ENCODE results near the gene MMP17.

Gene MMP17

GRCh38 chr12:131829791-131830334 lies 1.7 kb downstream of the MMP17 start:
- DNase-seq (ENCODE audit: low read depth in 2 of 2, low spot score in 1 of 2) = no peak

GRCh38 chr12:131830335-131830913 lies 2.2 kb downstream of the MMP17 start:
- DNase-seq (ENCODE audit: low read depth in 2 of 2, low spot score in 1 of 2) = no peak

- no peak for DNase-seq (ENCODE audit: low read depth in 2 of 2, low spot score in 1 of 2)
Measured at GRCh38 chr12:131830914-131831571, 2.9 kb downstream of the MMP17 start.

- no peak for DNase-seq (ENCODE audit: low read depth in 2 of 2, low spot score in 1 of 2)
Measured at GRCh38 chr12:131831635-131832041, 3.4 kb downstream of the MMP17 start.

- DNase-seq (ENCODE audit: low read depth in 2 of 2, low spot score in 1 of 2) = no peak
Measured at GRCh38 chr12:131832321-131833231, 4.4 kb downstream of the MMP17 start.

GRCh38 chr12:131833288-131833895 lies 5.2 kb downstream of the MMP17 start:
- DNase-seq (ENCODE audit: low read depth in 2 of 2, low spot score in 1 of 2) = no peak

- no peak for DNase-seq (ENCODE audit: low read depth in 2 of 2, low spot score in 1 of 2)
Measured at GRCh38 chr12:131833896-131834641, 5.9 kb downstream of the MMP17 start.

GRCh38 chr12:131834798-131835615 lies 6.8 kb downstream of the MMP17 start:
- no peak for DNase-seq (ENCODE audit: low read depth in 2 of 2, low spot score in 1 of 2)

- DNase-seq (ENCODE audit: low read depth in 2 of 2, low spot score in 1 of 2) = no peak
Measured at GRCh38 chr12:131835616-131836171, 7.5 kb downstream of the MMP17 start.

GRCh38 chr12:131836193-131836592 lies 8.0 kb downstream of the MMP17 start:
- no peak for DNase-seq (ENCODE audit: low read depth in 2 of 2, low spot score in 1 of 2)

GRCh38 chr12:131836714-131837397 lies 8.7 kb downstream of the MMP17 start:
- no peak for DNase-seq (ENCODE audit: low read depth in 2 of 2, low spot score in 1 of 2)

- no peak for DNase-seq (ENCODE audit: low read depth in 2 of 2, low spot score in 1 of 2)
Measured at GRCh38 chr12:131840643-131841416, 12.6 kb downstream of the MMP17 start.

GRCh38 chr12:131841547-131841946 lies 13.4 kb downstream of the MMP17 start:
- DNase-seq (ENCODE audit: low read depth in 2 of 2, low spot score in 1 of 2) = no peak

GRCh38 chr12:131842169-131842568 lies 14.0 kb downstream of the MMP17 start:
- DNase-seq (ENCODE audit: low read depth in 2 of 2, low spot score in 1 of 2) = no peak

GRCh38 chr12:131843527-131843926 lies 15.3 kb downstream of the MMP17 start:
- DNase-seq (ENCODE audit: low read depth in 2 of 2, low spot score in 1 of 2) = no peak

- no peak for DNase-seq (ENCODE audit: low read depth in 2 of 2, low spot score in 1 of 2)
Measured at GRCh38 chr12:131844140-131844539, 15.9 kb downstream of the MMP17 start.

GRCh38 chr12:131844656-131845055 lies 16.5 kb downstream of the MMP17 start:
- no peak for DNase-seq (ENCODE audit: low read depth in 2 of 2, low spot score in 1 of 2)

GRCh38 chr12:131845121-131845520 lies 16.9 kb downstream of the MMP17 start:
- DNase-seq (ENCODE audit: low read depth in 2 of 2, low spot score in 1 of 2) = no peak
